Type B pancreatic cell (in vitro differentiated cells): Measurements from ENCODE around the gene METTL27. TPM values are rescaled to one million over a fixed set of nuclear protein-coding genes. Genes with fewer than 3 reads are reported as not detected.

ENCODE experiments used
- DNase-seq: peaks from one replicate; pipeline ENCODE4 v3.0.0; 2021; ENCODE audit warnings: mixed read lengths; ENCODE audit not compliant: unreplicated experiment; ENCODE audit errors: extremely low spot score
- H3K27ac Mint-ChIP-seq: 2 replicates; pipeline ENCODE4 v1.8.0; 2021; ENCODE audit warnings: mild to moderate bottlenecking, mixed read lengths
- H3K27me3 Mint-ChIP-seq: 2 replicates; pipeline ENCODE4 v1.8.0; 2021; ENCODE audit warnings: mixed read lengths
- H3K36me3 Mint-ChIP-seq: 2 replicates; pipeline ENCODE4 v1.8.0; 2021; ENCODE audit warnings: mixed read lengths
- H3K4me1 Mint-ChIP-seq: one replicate; pipeline ENCODE4 v1.8.0; 2021; ENCODE audit warnings: mixed read lengths; ENCODE audit not compliant: unreplicated experiment
- H3K4me3 Mint-ChIP-seq: 2 replicates; pipeline ENCODE4 v1.8.0; 2021; ENCODE audit warnings: mild to moderate bottlenecking, mixed read lengths
- H3K9me3 Mint-ChIP-seq: 2 replicates; pipeline ENCODE4 v1.8.0; 2021; ENCODE audit warnings: mixed read lengths
- CTCF ChIP-seq: fragments of 200-600 bp; sonication (generic); conservative IDR thresholded peaks from 2 replicates; pipeline ENCODE4 v1.5.0; 2021; ENCODE audit warnings: antibody characterized with exemption, mild to moderate bottlenecking
- total RNA-seq: library from RNA; stranded (reverse); gene quantifications from 2 replicates; pipeline ENCODE4 v1.2.1, GENCODE V29; 2021; ENCODE audit warnings: low replicate concordance

Gene METTL27
- total RNA-seq, 1 donor from 2014 or later: 11.5 TPM

GRCh38 chr7:73828972-73829371, 13.3 kb downstream of the METTL27 start:
- TF ChIP-seq CTCF: no peak
- DNase-seq: no peak
- peaks cover 21% of the 10 kb centered on the region for H3K27me3 Mint-ChIP-seq
- H3K4me1 Mint-ChIP-seq: peaks cover 36% of the 10 kb centered on the region
- peak overlapping the region; percentile 100 for H3K27ac Mint-ChIP-seq
- peaks cover 3% of the 10 kb centered on the region for H3K36me3 Mint-ChIP-seq
- H3K9me3 Mint-ChIP-seq: no peaks in the 10 kb centered on the region
- H3K4me3 Mint-ChIP-seq: peak overlapping the region; percentile 95

GRCh38 chr7:73828107-73828803, 14.1 kb downstream of the METTL27 start:
- no peak for TF ChIP-seq CTCF
- Mint-ChIP-seq H3K36me3 (no peaks in the 10 kb centered on the region), H3K9me3 (no peaks in the 10 kb centered on the region), H3K4me1 (peaks cover 33% of the 10 kb centered on the region), H3K27me3 (peaks cover 17% of the 10 kb centered on the region), H3K4me3 (peak overlapping the region; percentile 65), H3K27ac (peak overlapping the region; percentile 100)
- DNase-seq: no peak

- no peak for DNase-seq
- TF ChIP-seq CTCF: no peak
- Mint-ChIP-seq H3K36me3 (no peaks in the 10 kb centered on the region), H3K4me3 (peak overlapping the region; percentile 75), H3K27ac (peak overlapping the region; percentile 100), H3K27me3 (peaks cover 14% of the 10 kb centered on the region), H3K9me3 (no peaks in the 10 kb centered on the region), H3K4me1 (peaks cover 37% of the 10 kb centered on the region)
Observed at GRCh38 chr7:73827567-73828106, 14.7 kb downstream of the METTL27 start.

GRCh38 chr7:73824986-73825385, 17.3 kb downstream of the METTL27 start:
- no peaks in the 10 kb centered on the region for H3K27me3 Mint-ChIP-seq
- H3K36me3 Mint-ChIP-seq: no peaks in the 10 kb centered on the region
- peaks cover 39% of the 10 kb centered on the region for H3K4me1 Mint-ChIP-seq
- no peak overlapping the region for H3K27ac Mint-ChIP-seq
- TF ChIP-seq CTCF: no peak
- DNase-seq: no peak
- H3K4me3 Mint-ChIP-seq: no peak overlapping the region
- no peaks in the 10 kb centered on the region for H3K9me3 Mint-ChIP-seq

- Mint-ChIP-seq H3K27me3 (no peaks in the 10 kb centered on the region), H3K9me3 (no peaks in the 10 kb centered on the region), H3K36me3 (no peaks in the 10 kb centered on the region), H3K4me1 (peaks cover 33% of the 10 kb centered on the region), H3K27ac (peak overlapping the region; percentile 89), H3K4me3 (no peak overlapping the region)
- TF ChIP-seq CTCF: no peak
- DNase-seq: no peak
Observed at GRCh38 chr7:73823873-73824592, 18.3 kb downstream of the METTL27 start.
